M059J (cell line): ENCODE data around the gene TRIM40. TPM values are rescaled to one million over a fixed set of nuclear protein-coding genes. Genes with fewer than 3 reads are reported as not detected.
A peak's percentile ranks its signal among the peaks of the same experiment; 100 is the strongest.

ENCODE experiments used
- DNase-seq: peaks from one replicate; pipeline ENCODE4 v3.0.0-alpha.2; 2012; ENCODE audit warnings: low read depth
- total RNA-seq: library from RNA; depleted of rRNA; stranded (reverse); fragments of >200 nt; shearing (Covaris generic); gene quantifications from 2 replicates; pipeline ENCODE4 v1.2.3, GENCODE V29; 2014

The TRIM40 gene
- total RNA-seq, 1 experiment from 2014 or later = not detected

GRCh38 chr6:30147096-30147495, 11.2 kb downstream of the TRIM40 start:
- no peak for DNase-seq

- no peak for DNase-seq
Measured at GRCh38 chr6:30149234-30149633, 13.3 kb downstream of the TRIM40 start.

- peak; percentile 34 for DNase-seq
Measured at GRCh38 chr6:30149858-30150550, 14.1 kb downstream of the TRIM40 start.

- peak; percentile 82 for DNase-seq
Measured at GRCh38 chr6:30150671-30151395, 14.9 kb downstream of the TRIM40 start.

- DNase-seq = no peak
Measured at GRCh38 chr6:30151580-30151979, 15.6 kb downstream of the TRIM40 start.

GRCh38 chr6:30152016-30152673, 16.2 kb downstream of the TRIM40 start:
- DNase-seq = no peak

GRCh38 chr6:30152910-30153610, 17.1 kb downstream of the TRIM40 start:
- DNase-seq = no peak

- no peak for DNase-seq
Measured at GRCh38 chr6:30154061-30154460, 18.1 kb downstream of the TRIM40 start.

- peak; percentile 100 for DNase-seq
Measured at GRCh38 chr6:30154709-30155519, 19.0 kb downstream of the TRIM40 start.

- no peak for DNase-seq
Measured at GRCh38 chr6:30155520-30156261, 19.8 kb downstream of the TRIM40 start.

- DNase-seq = peak; percentile 83
Measured at GRCh38 chr6:30156262-30156599, 20.3 kb downstream of the TRIM40 start.

GRCh38 chr6:30156774-30157173, 20.8 kb downstream of the TRIM40 start:
- DNase-seq = no peak

- DNase-seq = no peak
Measured at GRCh38 chr6:30157581-30157980, 21.6 kb downstream of the TRIM40 start.

GRCh38 chr6:30157999-30158398, 22.1 kb downstream of the TRIM40 start:
- no peak for DNase-seq

GRCh38 chr6:30158475-30159040, 22.6 kb downstream of the TRIM40 start:
- no peak for DNase-seq

GRCh38 chr6:30160008-30160784, 24.3 kb downstream of the TRIM40 start:
- no peak for DNase-seq

GRCh38 chr6:30160785-30161531, 25.0 kb downstream of the TRIM40 start, which contains the start of gene TRIM10:
Gene TRIM10, minus strand, starts transcription at chr6:30161211. Its CDS starts 353 bp downstream, at chr6:30160858.
- DNase-seq = no peak

GRCh38 chr6:30162265-30163089, 26.5 kb downstream of the TRIM40 start:
- DNase-seq = no peak
